H1 (cell line): ENCODE measurements around the gene RSAD1. TPM values are rescaled to one million over a fixed set of nuclear protein-coding genes. Genes with fewer than 3 reads are reported as not detected.

Source experiments
- CTCF ChIA-PET: fragments of 300-600 bp; sonication (Branson Sonifier 250); formaldehyde crosslinking; loops from one replicate; lab custom pipeline; 2021; ENCODE audit not compliant: partially characterized antibody; lab: Charles Lee
- POLR2A ChIA-PET: fragments of 300-600 bp; sonication (Branson Sonifier 250); formaldehyde crosslinking; loops from one replicate; lab custom pipeline; 2021; ENCODE audit warnings: inconsistent platforms; ENCODE audit not compliant: partially characterized antibody; lab: Charles Lee
- DNase-seq, 2 experiments: peaks; one replicate each; pipeline versions ENCODE4 v3.0.0 to v3.0.0-alpha.2; 2010 to 2022; ENCODE audit warnings: low spot score in 2 of 2, low read depth in 1 of 2, mixed read lengths in 1 of 2
- FAIRE-seq: peaks from 2 replicates; lab custom pipeline; 2011; peaks lifted over from hg19 to GRCh38; lab: Jason Lieb, UNC
- H2AFZ ChIP-seq: 2 replicates; pipeline ENCODE4 v1.8.1; 2012; ENCODE audit warnings: low read length, inconsistent platforms
- H2AK5ac ChIP-seq: 2 replicates; pipeline ENCODE4 v1.6.1; 2013; ENCODE audit warnings: low read depth, low read length
- H2BK120ac ChIP-seq: replicated peaks from 2 replicates; pipeline ENCODE3; 2013; ENCODE audit warnings: low read depth, low read length, inconsistent platforms
- H2BK12ac ChIP-seq: 2 replicates; pipeline ENCODE4 v1.6.1; 2013; ENCODE audit warnings: low read depth, low read length
- H2BK15ac ChIP-seq: 2 replicates; pipeline ENCODE4 v1.6.1; 2013; ENCODE audit warnings: low read length
- H2BK20ac ChIP-seq: 2 replicates; pipeline ENCODE4 v1.6.1; 2013; ENCODE audit warnings: low read length
- H2BK5ac ChIP-seq: 2 replicates; pipeline ENCODE4 v1.6.1; 2013; ENCODE audit warnings: low read depth, low read length
- H3K14ac ChIP-seq: 2 replicates; pipeline ENCODE4 v1.6.1; 2013; ENCODE audit warnings: inconsistent platforms; ENCODE audit not compliant: insufficient read length
- H3K18ac ChIP-seq: 2 replicates; pipeline ENCODE4 v1.6.1; 2013; ENCODE audit warnings: low read length; ENCODE audit errors: extremely low read depth
- H3K23ac ChIP-seq: 2 replicates; pipeline ENCODE4 v1.6.1; 2013; ENCODE audit warnings: inconsistent platforms; ENCODE audit not compliant: insufficient read length
- H3K23me2 ChIP-seq: 2 replicates; pipeline ENCODE4 v1.6.1; 2013; ENCODE audit warnings: low read depth, low read length
- H3K27ac ChIP-seq: 2 replicates; pipeline ENCODE4 v1.6.1; 2011; ENCODE audit warnings: low read depth, low read length, inconsistent platforms
- H3K27me3 ChIP-seq, 4 experiments: replicated peaks in 1 of 4; 1 replicate in 1 of 4; 2 replicates in 3 of 4; pipeline versions ENCODE4 v1.6.1 to v1.8.1; 2011 to 2013; ENCODE audit warnings: low read length in 3 of 4, mild to moderate bottlenecking in 3 of 4, inconsistent platforms in 2 of 4, mixed read lengths in 2 of 4, moderate library complexity in 1 of 4; ENCODE audit not compliant: control insufficient read depth in 3 of 4, insufficient read depth in 3 of 4; ENCODE audit errors: extremely low read depth in 1 of 4
- H3K36me3 ChIP-seq, 4 experiments: 2 replicates each; pipeline versions ENCODE4 v1.6.1 to v1.8.1; 2011 to 2013; ENCODE audit warnings: mild to moderate bottlenecking in 4 of 4, low read length in 3 of 4, moderate library complexity in 2 of 4, control low read depth in 1 of 4, inconsistent platforms in 1 of 4; ENCODE audit not compliant: insufficient read depth in 4 of 4, control insufficient read depth in 2 of 4
- H3K4ac ChIP-seq: replicated peaks from 2 replicates; pipeline ENCODE3; 2013; ENCODE audit warnings: low read length, low read depth, mixed read lengths, inconsistent platforms; ENCODE audit not compliant: insufficient read length
- H3K4me1 ChIP-seq, 4 experiments: replicated peaks in 1 of 4; 1 replicate in 1 of 4; 2 replicates in 3 of 4; pipeline versions ENCODE4 v1.6.1 to v1.8.1; 2011 to 2013; ENCODE audit warnings: low read length in 3 of 4, inconsistent platforms in 2 of 4, mixed read lengths in 1 of 4; ENCODE audit not compliant: insufficient read depth in 4 of 4, control insufficient read depth in 3 of 4
- H3K4me2 ChIP-seq, 2 experiments: 2 replicates each; pipeline versions ENCODE4 v1.6.1 to v1.8.1; 2011 to 2013; ENCODE audit warnings: low read depth in 2 of 2, low read length in 2 of 2, control low read depth in 1 of 2, inconsistent platforms in 1 of 2, mild to moderate bottlenecking in 1 of 2; ENCODE audit not compliant: insufficient read depth in 1 of 2
- H3K4me3 ChIP-seq, 4 experiments: fragments of 200-600, 300-600 bp in 1 of 4; sonication (generic), shearing (Covaris generic), sonication (Bioruptor Twin) in 1 of 4; 2 replicates each; pipeline versions ENCODE4 v1.5.1 to v1.8.1; 2011 to 2016; ENCODE audit warnings: low read length in 4 of 4, low read depth in 3 of 4, control low read depth in 2 of 4, inconsistent platforms in 2 of 4, mild to moderate bottlenecking in 2 of 4, mixed read lengths in 1 of 4, moderate library complexity in 1 of 4; ENCODE audit not compliant: insufficient read depth in 2 of 4; ENCODE audit errors: extremely low read depth in 1 of 4
- H3K56ac ChIP-seq: replicated peaks from 2 replicates; pipeline ENCODE3; 2013; ENCODE audit warnings: low read depth, mild to moderate bottlenecking, mixed read lengths, low read length, inconsistent platforms; ENCODE audit not compliant: insufficient read length
- H3K79me1 ChIP-seq: 2 replicates; pipeline ENCODE4 v1.6.1; 2013; ENCODE audit warnings: low read depth, low read length, control low read depth
- H3K79me2 ChIP-seq, 2 experiments: 2 replicates each; pipeline versions ENCODE4 v1.6.1 to v1.8.1; 2012 to 2013; ENCODE audit warnings: low read length in 2 of 2, mild to moderate bottlenecking in 2 of 2, inconsistent platforms in 1 of 2; ENCODE audit not compliant: insufficient read depth in 2 of 2, control insufficient read depth in 1 of 2
- H3K9ac ChIP-seq, 4 experiments: replicated peaks in 1 of 4; 1 replicate in 1 of 4; 2 replicates in 3 of 4; pipeline versions ENCODE4 v1.6.1 to v1.8.1; 2011 to 2013; ENCODE audit warnings: low read depth in 3 of 4, low read length in 3 of 4, control low read depth in 2 of 4, mild to moderate bottlenecking in 2 of 4, moderate library complexity in 2 of 4, inconsistent platforms in 1 of 4; ENCODE audit errors: extremely low read depth in 1 of 4
- H3K9me3 ChIP-seq, 2 experiments: 2 replicates each; pipeline versions ENCODE4 v1.6.1 to v1.8.1; 2012 to 2013; ENCODE audit warnings: mild to moderate bottlenecking in 2 of 2, moderate library complexity in 2 of 2, control low read depth in 1 of 2, inconsistent platforms in 1 of 2, low read depth in 1 of 2, low read length in 1 of 2, mixed read lengths in 1 of 2; ENCODE audit not compliant: insufficient read depth in 2 of 2
- H4K20me1 ChIP-seq, 2 experiments: replicated peaks in 1 of 2; 2 replicates each; pipeline versions ENCODE3 to v1.8.1; 2011 to 2013; ENCODE audit warnings: inconsistent platforms in 2 of 2, low read length in 2 of 2, mild to moderate bottlenecking in 1 of 2; ENCODE audit not compliant: insufficient read depth in 2 of 2, control insufficient read depth in 1 of 2
- H4K5ac ChIP-seq: 2 replicates; pipeline ENCODE4 v1.6.1; 2013; ENCODE audit warnings: low read length, low read depth, mixed read lengths, inconsistent platforms; ENCODE audit not compliant: insufficient read length
- H4K8ac ChIP-seq: 2 replicates; pipeline ENCODE4 v1.8.0; 2013; ENCODE audit warnings: mild to moderate bottlenecking, moderate library complexity, low read length, inconsistent platforms; ENCODE audit not compliant: insufficient read depth; ENCODE audit errors: extremely low read depth
- H4K91ac ChIP-seq: replicated peaks from 2 replicates; pipeline ENCODE3; 2013; ENCODE audit warnings: low read length, mixed read lengths, inconsistent platforms; ENCODE audit not compliant: insufficient read length
- BACH1 ChIP-seq: IDR thresholded peaks from 2 replicates; pipeline ENCODE4 v1.6.1; 2012; ENCODE audit warnings: low read length, improper control_type of control experiment
- BCL11A ChIP-seq, 2 experiments: IDR thresholded peaks; one replicate each; pipeline ENCODE4 v1.6.1; 2011; ENCODE audit warnings: low read depth in 2 of 2, low read length in 2 of 2, mild to moderate bottlenecking in 2 of 2
- CBX8 ChIP-seq: fragments of 300-800, 300-1000 bp; sonication (generic); IDR thresholded peaks from 2 replicates; pipeline ENCODE4 v1.7.1; 2016; ENCODE audit warnings: low read depth, low read length, borderline replicate concordance
- CHD2 ChIP-seq: IDR thresholded peaks from 2 replicates; pipeline ENCODE4 v1.6.1; 2012; ENCODE audit warnings: low read length, improper control_type of control experiment
- MAFK ChIP-seq: IDR thresholded peaks from 2 replicates; pipeline ENCODE4 v1.6.1; 2012; ENCODE audit warnings: low read depth, mild to moderate bottlenecking, improper control_type of control experiment, low read length
- SP1 ChIP-seq: IDR thresholded peaks from 2 replicates; pipeline ENCODE4 v1.6.1; 2011; ENCODE audit warnings: low read depth, low read length
- WGBS, 2 experiments: shearing (Covaris generic) in 1 of 2; methylation state at CpG; one replicate each; pipeline versions ENCODE4 v1.1.6 to v1.1.7; 2013 to 2015; ENCODE audit warnings: low lambda C conversion rate in 2 of 2, mixed read lengths in 2 of 2, inconsistent platforms in 1 of 2, low coverage in 1 of 2, missing lambda C conversion rate in 1 of 2; ENCODE audit not compliant: insufficient replicate concordance in 2 of 2, insufficient coverage in 1 of 2, insufficient read length in 1 of 2; ENCODE audit errors: extremely low coverage in 1 of 2, missing lambda C conversion rate in 1 of 2; 5-methylcytosine and 5-hydroxymethylcytosine counted together
- polyA plus RNA-seq, 7 experiments: library from polyadenylated mRNA; depleted of rRNA in 3 of 7; stranded (reverse) in 5 of 7; unstranded in 2 of 7; fragments of >200 nt in 5 of 7; fragments of 200-250 nt in 2 of 7; gene quantifications; 1 replicate in 5 of 7; 2 replicates in 1 of 7; 4 replicates in 1 of 7; pipeline versions ENCODE4 v1.2.1 to v1.2.3, GENCODE V29; 2011 to 2013; ENCODE audit warnings: missing spikeins in 2 of 7, mixed read lengths in 2 of 7
- total RNA-seq: library from RNA; stranded (reverse); fragmentation: NEBNext Ultra II Directional; extraction: Animal tissue kit (Norgen Biotek cat#: 25700); gene quantifications from 2 replicates; pipeline ENCODE4 v1.2.1, GENCODE V29; 2021

Gene RSAD1
- total and polyA plus RNA-seq, 2 of the 8 experiments (the other 6 are each of a cell fraction or from before 2014, with no cell fraction given) = 17.9 to 33.5 TPM

DNA sequence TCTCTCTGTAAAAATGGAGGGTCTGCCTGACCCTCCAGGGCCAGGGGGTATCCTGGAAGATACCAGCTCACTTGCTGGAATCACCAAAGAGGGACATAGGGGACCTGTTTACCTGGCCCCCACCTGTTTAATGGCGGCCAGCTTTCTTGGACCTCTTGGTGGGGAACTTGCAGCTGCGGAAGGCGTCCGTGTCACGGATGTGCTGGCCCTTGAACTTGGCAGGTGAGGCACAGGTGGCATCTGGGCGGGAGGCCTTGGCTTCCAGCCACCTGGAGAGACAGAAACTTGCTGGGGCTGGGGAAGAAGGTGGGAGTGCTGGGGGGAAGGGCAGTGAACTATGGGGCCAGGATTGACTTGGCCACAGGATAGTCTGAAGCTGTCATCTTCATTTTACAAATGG is 13.5 kb upstream of the RSAD1 start:
- no peaks in the 10 kb centered on the region for H3K9me3 ChIP-seq
- H3K18ac ChIP-seq = no peak overlapping the region
- H3K36me3 ChIP-seq = no peaks in the 10 kb centered on the region; a peak in 1 of 8 replicates
- H3K56ac ChIP-seq = no peak overlapping the region
- no peak overlapping the region for H3K4ac ChIP-seq
- DNase-seq = no peak
- H3K79me2 ChIP-seq = no peaks in the 10 kb centered on the region
- no peak overlapping the region for H3K14ac ChIP-seq
- no peak overlapping the region for H3K4me2 ChIP-seq
- peaks cover 7% of the 10 kb centered on the region; the same call in 1 of the 2 replicates for H3K23me2 ChIP-seq
- H4K5ac ChIP-seq = no peak overlapping the region
- H3K79me1 ChIP-seq = no peaks in the 10 kb centered on the region
- no peak overlapping the region for H3K9ac ChIP-seq
- H2BK20ac ChIP-seq = no peak overlapping the region
- peaks cover 0 to 17% (median 7%) of the 10 kb centered on the region in 4 experiments; a peak in 5 of 7 replicates for H3K4me1 ChIP-seq
- H4K20me1 ChIP-seq = peaks cover 0 to 12% of the 10 kb centered on the region in 2 experiments
- H4K8ac ChIP-seq = no peak overlapping the region
- no peak overlapping the region for H4K91ac ChIP-seq
- no peak overlapping the region for H2BK12ac ChIP-seq
- POLR2A ChIA-PET = interaction anchor here (1.1 kb wide), 1 partner anchor 83 kb away, joined by 3 read pairs; no protein-coding TSS in a partner anchor
- H2BK120ac ChIP-seq = no peak overlapping the region
- no peak overlapping the region for H3K4me3 ChIP-seq
- no peak overlapping the region for H2AFZ ChIP-seq
- H3K23ac ChIP-seq = no peak overlapping the region
- no peak overlapping the region for H2AK5ac ChIP-seq
- WGBS, 2 experiments = 97% methylated on average over 6 of the region's 6 CpGs; no CpG with 5 or more reads in 1 of the 2 experiments
- TF ChIP-seq BCL11A (IDR thresholded peaks at IDR 0.05; ENCODE audit: low read depth in 2 of 2, low read length in 2 of 2) = no peak
- no peak for TF ChIP-seq CHD2
- no peak for TF ChIP-seq CBX8
- no peak for TF ChIP-seq SP1
- no peak for TF ChIP-seq BACH1
- no peak for TF ChIP-seq MAFK
- H2BK15ac ChIP-seq = no peak overlapping the region
- H3K27me3 ChIP-seq = peaks cover 8 to 32% (median 26%) of the 10 kb centered on the region in 4 experiments; a peak in 6 of 7 replicates
- no peak overlapping the region for H3K27ac ChIP-seq
- FAIRE-seq = no peak
- H2BK5ac ChIP-seq = no peak overlapping the region
- CTCF ChIA-PET = interaction anchor here (1.6 kb wide), 3 partner anchors 14 to 68 kb away, joined by 3 to 5 read pairs (median 5); partner anchors contain the start of gene LRRC59
